22Rv1 (cell line): ENCODE measurements around the gene CPD.

Experiments
- ZFX ChIP-seq: fragments of 450-650 bp; IDR thresholded peaks from 2 replicates; pipeline ENCODE4 v1.6.1; 2017; ENCODE audit warnings: antibody characterized with exemption, borderline replicate concordance
- TF ChIP-seq, protein P1 (sequence below): fragments of 450-650 bp; IDR thresholded peaks from 2 replicates; pipeline ENCODE4 v1.5.1; 2017; ENCODE audit warnings: mild to moderate bottlenecking

DNA sequence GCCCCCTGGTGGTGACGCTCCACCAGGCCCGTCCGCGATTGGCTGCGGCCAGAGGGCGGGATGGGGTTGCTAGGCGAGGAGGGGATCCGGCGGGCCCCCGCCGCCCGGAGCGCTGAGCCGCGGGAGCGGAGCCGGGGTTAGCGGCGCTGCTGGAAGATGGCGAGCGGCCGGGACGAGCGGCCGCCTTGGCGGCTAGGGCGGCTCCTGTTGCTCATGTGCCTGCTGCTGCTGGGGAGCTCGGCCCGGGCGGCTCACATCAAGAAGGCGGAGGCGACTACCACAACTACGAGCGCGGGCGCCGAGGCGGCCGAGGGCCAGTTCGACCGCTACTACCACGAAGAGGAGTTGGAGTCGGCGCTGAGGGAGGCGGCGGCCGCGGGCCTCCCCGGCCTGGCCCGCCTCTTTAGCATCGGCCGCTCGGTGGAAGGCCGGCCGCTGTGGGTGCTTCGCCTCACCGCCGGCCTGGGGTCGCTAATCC lies at the start of gene CPD:
- TF ChIP-seq, protein P1, sequence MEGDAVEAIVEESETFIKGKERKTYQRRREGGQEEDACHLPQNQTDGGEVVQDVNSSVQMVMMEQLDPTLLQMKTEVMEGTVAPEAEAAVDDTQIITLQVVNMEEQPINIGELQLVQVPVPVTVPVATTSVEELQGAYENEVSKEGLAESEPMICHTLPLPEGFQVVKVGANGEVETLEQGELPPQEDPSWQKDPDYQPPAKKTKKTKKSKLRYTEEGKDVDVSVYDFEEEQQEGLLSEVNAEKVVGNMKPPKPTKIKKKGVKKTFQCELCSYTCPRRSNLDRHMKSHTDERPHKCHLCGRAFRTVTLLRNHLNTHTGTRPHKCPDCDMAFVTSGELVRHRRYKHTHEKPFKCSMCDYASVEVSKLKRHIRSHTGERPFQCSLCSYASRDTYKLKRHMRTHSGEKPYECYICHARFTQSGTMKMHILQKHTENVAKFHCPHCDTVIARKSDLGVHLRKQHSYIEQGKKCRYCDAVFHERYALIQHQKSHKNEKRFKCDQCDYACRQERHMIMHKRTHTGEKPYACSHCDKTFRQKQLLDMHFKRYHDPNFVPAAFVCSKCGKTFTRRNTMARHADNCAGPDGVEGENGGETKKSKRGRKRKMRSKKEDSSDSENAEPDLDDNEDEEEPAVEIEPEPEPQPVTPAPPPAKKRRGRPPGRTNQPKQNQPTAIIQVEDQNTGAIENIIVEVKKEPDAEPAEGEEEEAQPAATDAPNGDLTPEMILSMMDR, result no peak
- no peak for TF ChIP-seq ZFX
